ENCODE measurements around the gene PALD1.
"Not testable (repeated sequence)": the region's sequence is repeated elsewhere in the genome, so short reads cannot be mapped to it uniquely, and the experiment has no call there.

The PALD1 gene

DNA sequence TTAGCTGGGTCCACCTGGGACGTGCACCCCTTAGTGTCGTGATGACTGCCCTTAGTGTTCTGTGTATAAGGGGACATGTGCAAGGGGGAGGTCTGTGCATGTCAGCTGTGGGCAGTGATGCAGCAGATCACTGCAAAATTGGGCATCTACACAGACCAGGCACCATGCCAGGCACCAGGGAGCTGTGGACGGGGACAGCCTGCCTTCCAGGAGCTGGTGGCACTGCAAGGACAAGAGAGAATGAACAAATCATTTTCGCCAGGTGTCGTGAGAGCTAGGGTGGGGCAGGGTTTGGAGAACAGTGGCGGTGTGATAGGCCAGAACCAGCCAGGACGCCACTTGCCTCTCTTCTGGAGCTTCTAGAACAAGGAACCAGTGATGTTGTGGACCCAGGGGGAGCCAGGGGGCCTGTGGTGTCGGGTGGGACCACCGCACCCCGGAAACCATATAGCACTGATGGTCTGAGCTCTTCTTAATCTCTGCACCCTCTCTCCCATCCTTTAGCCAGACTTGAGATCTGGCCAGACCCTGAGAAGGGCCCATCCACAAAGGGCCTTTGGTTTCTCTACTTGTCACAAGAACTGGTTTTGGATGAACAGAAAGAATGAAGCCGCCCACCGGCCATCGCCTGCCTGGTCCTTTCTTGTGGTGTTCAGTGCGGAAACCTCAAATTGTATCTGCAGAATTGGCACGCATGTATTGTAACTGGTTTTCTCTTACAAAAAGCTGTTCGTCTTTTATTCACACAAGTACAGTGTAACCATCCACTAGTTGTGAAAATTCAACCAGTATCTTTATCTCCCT lies 93.3 kb downstream of the PALD1 start:
- DNase-seq (ENCODE audit: low read depth), result no peak

GRCh38 chr10:70573599-70574506 lies 95.3 kb downstream of the PALD1 start:
- DNase-seq (ENCODE audit: low read depth), result no peak

DNA sequence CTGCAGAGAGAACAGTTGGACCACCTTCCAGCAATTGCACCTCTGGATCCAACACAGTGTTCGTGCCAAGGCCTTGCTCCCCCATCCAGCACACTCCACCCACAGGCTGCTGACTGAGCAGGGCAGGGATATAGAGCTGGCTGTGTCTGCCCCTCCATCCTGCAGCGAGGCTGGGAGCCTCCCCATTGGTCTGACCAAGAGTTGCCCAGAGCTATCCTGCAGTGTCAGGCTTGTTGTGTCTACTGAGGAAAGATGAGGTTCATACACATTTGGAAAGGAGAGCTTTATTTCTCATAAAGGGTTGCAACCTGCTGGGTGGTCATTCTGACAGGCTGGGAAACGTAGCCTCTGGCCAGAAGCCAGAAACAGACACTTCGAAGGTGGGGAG lies 96.9 kb downstream of the PALD1 start:
- DNase-seq (ENCODE audit: low read depth), result no peak

- no peak for DNase-seq (ENCODE audit: low read depth)
These were observed 97.6 kb downstream of the PALD1 start for GRCh38 chr10:70575874-70576802.

DNA sequence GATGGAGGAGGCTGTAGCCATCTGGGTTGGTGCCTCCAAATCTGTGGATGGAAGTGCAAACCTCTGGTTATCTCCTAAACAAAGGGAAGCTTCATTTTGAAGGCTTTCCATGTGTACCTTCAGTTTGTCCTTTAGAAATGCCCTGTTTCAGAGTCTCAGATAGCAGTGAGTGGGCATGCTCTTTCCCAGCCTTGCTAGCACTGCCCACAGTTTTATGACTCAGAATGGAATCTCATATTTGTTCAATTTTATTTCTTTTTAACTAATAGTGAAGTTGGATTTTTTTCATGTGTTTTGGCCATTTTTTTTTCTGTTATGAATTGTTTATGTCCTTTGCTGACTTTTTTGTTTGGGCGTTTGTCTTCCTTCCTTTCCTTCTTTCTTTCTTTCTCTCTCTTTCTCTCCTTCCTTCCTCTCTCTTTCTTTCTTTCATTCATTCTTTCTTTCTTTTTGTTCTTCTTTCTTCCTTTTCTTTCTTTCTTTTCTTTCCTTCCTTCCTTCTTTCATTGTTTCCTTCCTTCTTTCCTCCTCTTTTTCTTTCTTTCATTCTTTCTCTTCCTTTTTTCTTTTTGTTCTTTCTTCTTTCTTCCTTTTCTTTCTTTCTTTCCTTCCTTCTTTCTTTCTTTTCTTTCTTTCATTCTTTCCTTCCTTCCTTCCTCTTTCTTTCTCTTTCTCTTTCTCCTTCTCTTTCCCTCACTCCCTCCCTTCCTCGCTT lies 98.4 kb downstream of the PALD1 start:
- DNase-seq (ENCODE audit: low read depth), result no peak

DNA sequence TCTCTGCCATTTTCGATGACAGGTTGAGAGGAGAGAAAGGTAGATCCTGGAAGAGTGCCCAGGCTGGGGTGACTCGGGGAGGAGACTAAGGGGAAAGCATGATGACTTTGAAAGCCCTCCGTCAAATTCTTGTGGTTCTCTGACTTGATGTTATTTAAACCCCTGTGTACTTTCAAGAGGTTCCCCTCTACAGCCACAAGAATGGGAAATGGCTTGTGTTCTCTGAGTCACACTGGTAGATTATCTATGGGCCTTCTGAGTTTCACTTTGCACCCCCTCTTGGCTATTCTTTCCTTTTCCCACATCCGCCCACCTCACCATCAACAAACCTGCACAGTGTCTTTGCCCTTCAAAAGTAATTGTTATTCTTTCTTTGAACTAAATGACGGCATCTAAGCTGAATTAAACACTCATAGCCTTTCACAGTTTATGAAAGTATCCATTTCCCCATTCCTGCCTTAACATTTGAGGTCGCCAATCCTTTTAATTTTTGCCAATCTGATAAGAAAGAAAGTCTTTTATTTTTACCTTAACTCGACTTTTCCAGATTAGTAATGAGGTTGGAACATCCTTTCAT lies 99.9 kb downstream of the PALD1 start:
- peak; percentile 9 for DNase-seq (ENCODE audit: low read depth)

DNA sequence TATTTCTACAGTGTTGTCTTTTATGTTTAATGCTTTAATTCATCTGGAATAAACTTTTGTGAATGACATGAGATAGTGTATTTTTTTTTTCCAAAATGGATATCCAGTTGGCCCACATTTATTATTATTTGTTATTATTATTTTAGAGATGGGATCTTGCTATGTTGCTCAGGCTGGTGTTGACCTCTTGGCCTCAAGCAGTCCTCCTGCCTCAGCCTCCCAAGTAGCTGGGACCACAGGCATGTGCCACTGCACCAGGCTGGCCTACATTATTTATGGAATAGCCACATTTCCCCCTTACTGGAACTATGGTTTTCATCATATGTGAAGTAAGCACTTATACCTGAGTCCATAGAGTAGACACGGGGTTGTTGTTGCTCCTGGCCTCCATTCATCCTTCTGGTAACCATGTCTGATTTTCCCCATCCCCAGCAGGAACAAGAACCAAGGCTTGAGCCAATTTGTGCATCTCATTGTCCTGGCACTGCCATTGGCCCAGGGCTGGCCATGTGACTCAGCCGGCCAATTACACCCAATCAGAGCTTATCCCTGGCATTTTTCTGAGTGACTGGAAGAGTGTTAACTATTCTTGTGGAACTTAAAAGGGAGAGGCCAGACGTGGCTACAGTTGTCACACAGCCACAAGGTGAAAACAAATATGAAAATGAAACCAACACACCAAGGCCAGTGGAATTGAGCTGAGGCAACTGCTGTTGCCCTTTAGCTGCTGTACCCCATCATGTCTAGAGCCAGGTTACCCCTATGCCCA lies 100.9 kb downstream of the PALD1 start:
- DNase-seq (ENCODE audit: low read depth), result no peak

DNA sequence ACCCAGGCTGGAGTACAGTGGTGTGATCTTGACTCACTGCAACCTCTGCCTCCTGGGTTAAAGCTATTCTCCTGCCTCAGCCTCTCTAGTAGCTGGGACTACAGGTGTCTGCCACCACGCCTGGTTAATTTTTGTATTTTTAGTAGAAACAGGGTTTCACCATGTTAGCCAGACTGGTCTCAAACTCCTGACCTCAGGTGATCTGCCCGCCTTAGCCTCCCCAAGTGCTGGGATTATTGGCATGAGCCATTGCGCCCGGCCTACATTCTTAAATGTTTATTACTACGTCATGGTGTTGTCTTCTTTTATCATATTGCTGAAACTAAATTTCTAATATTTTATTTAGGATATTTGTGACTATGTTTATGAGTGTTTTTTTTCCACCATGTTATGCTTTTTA lies 102.6 kb downstream of the PALD1 start:
- DNase-seq (ENCODE audit: low read depth), result not testable (repeated sequence)

GRCh38 chr10:70582793-70583668 lies 104.5 kb downstream of the PALD1 start:
- no peak for DNase-seq (ENCODE audit: low read depth)

DNA sequence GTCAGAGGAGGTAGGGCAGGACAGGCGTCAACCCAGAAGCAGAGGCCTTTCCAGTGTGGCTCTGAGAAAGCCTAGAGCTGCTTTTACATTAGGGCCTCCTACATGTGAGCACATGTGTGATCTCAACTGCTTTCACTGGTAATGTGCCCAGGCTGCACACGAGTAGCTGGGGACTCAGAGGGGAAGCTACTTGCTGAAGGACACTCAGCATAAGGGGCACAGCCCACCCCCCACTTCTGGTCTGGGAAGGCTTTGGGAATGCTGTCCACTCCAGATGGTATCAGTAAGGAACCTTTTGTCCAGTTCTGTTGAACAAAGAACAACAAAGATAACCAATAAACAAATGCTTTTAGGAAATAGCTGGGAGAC lies 105.1 kb downstream of the PALD1 start:
- DNase-seq (ENCODE audit: low read depth), result no peak

- no peak for DNase-seq (ENCODE audit: low read depth)
These were observed 105.8 kb downstream of the PALD1 start for GRCh38 chr10:70584366-70584765.

GRCh38 chr10:70584909-70585544 lies 106.5 kb downstream of the PALD1 start:
- DNase-seq (ENCODE audit: low read depth), result no peak

- DNase-seq (ENCODE audit: low read depth), result no peak
These were observed 107.1 kb downstream of the PALD1 start for GRCh38 chr10:70585578-70586169.

- no peak for DNase-seq (ENCODE audit: low read depth)
These were observed 107.9 kb downstream of the PALD1 start for GRCh38 chr10:70586348-70586930.

GRCh38 chr10:70587045-70587658 lies 108.6 kb downstream of the PALD1 start:
- DNase-seq (ENCODE audit: low read depth), result no peak

DNA sequence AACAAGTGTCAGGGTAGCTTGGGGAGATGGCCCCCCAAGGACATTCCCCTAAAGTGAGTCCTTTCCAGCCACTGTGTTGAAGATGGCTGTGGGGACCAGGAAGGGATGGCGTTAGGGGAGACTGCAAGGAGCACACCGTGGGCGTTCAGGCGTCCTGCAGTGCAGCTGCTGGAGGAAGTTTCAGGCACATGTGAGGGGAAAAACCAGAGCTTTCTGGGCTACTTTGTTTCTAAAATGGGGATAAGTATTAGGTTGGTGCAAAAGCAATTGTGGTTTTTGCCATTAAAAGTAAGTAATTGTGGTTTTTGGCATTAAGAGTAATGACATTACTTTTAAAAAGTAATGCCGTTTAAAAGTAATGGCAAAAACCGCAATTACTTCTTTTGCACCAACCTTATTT lies 109.7 kb downstream of the PALD1 start:
- no peak for DNase-seq (ENCODE audit: low read depth)

DNA sequence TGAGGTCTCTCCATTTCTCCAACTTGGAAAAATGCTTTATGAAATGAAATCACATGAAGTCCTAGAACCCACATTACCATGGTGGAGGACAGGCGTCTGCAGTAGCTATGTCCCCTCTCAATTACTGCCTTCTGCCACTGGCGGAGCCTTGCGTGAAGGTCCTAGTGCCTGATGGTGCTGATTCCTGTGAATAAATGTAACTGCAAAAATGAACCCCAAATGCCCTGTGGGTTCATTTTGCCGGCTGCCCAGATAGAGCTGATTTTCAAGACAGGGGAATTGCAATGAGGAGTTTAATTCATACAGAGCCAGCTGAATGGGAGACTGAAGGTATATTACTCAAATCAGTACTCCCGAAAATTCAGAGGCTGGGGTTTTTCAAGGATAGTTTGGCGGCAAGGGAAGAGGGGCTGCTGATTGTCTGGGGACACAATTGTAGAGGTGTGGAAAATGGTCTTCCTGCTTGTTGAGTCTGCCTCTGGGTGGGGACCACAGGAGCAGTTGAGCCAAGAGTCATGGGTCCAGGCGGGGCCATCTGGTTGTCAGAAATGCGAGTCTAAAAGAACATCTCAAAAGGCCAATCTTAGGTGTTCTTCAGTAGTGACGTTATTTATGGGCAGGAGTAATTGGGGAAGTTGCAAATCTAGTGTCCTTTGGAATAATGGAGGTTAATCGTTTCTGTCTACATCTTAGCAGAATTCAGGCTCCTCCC lies 110.4 kb downstream of the PALD1 start:
- no peak for DNase-seq (ENCODE audit: low read depth)

Data from HS-27A (cell line).